Measurements from ENCODE around the gene KIF15.

- no peak for TF ChIP-seq CTCF (IDR thresholded peaks at IDR 0.05; ENCODE audit: borderline replicate concordance, extremely low read depth, low read length, poor library complexity, severe bottlenecking)
- TF ChIP-seq EZH2 (IDR thresholded peaks at IDR 0.05; ENCODE audit: borderline replicate concordance, low read depth, low read length, severe bottlenecking): no peak
Observed at GRCh38 chr3:44861412-44862225, 100.0 kb downstream of the KIF15 start, which contains the start of gene TMEM42.

Data from DND-41 (cell line).